Mesothelial cell of epicardium (in vitro differentiated cells): ENCODE data around the gene RAD51B. TPM values are rescaled to one million over a fixed set of nuclear protein-coding genes. Genes with fewer than 3 reads are reported as not detected.
A peak's percentile ranks its signal among the peaks of the same experiment; 100 is the strongest.

ENCODE experiments used
- DNase-seq, 2 experiments: peaks; one replicate each; pipeline ENCODE4 v3.0.0; 2021; ENCODE audit warnings: low spot score in 2 of 2; ENCODE audit not compliant: unreplicated experiment in 2 of 2
- H3K27ac Mint-ChIP-seq: 2 replicates; pipeline ENCODE4 v1.8.0; 2021; ENCODE audit warnings: mixed read lengths
- H3K27me3 Mint-ChIP-seq: 2 replicates; pipeline ENCODE4 v1.8.0; 2021; ENCODE audit warnings: low read depth, mixed read lengths
- H3K36me3 Mint-ChIP-seq: 2 replicates; pipeline ENCODE4 v1.8.0; 2021; ENCODE audit warnings: mixed read lengths
- H3K4me1 Mint-ChIP-seq: 2 replicates; pipeline ENCODE4 v1.8.0; 2021; ENCODE audit warnings: mixed read lengths
- H3K4me3 Mint-ChIP-seq: 2 replicates; pipeline ENCODE4 v1.8.0; 2021; ENCODE audit warnings: mild to moderate bottlenecking, moderate library complexity, mixed read lengths
- H3K9me3 Mint-ChIP-seq: 2 replicates; pipeline ENCODE4 v1.8.0; 2021; ENCODE audit warnings: mixed read lengths
- total RNA-seq: library from RNA; stranded (reverse); gene quantifications from 3 replicates; pipeline ENCODE4 v1.2.1, GENCODE V29; 2021
- TF ChIP-seq, protein P1 (sequence below): fragments of 200-600 bp; sonication (generic); IDR thresholded peaks from one replicate; pipeline ENCODE4 v1.5.0; 2021; ENCODE audit warnings: antibody characterized with exemption; ENCODE audit not compliant: unreplicated experiment

RAD51B gene
- total RNA-seq, 1 donor from 2014 or later: 34.7 TPM

GRCh38 chr14:68677476-68677875 lies 857.9 kb downstream of the RAD51B start:
- H3K27ac Mint-ChIP-seq: peak overlapping the region; percentile 25
- TF ChIP-seq, protein P1, sequence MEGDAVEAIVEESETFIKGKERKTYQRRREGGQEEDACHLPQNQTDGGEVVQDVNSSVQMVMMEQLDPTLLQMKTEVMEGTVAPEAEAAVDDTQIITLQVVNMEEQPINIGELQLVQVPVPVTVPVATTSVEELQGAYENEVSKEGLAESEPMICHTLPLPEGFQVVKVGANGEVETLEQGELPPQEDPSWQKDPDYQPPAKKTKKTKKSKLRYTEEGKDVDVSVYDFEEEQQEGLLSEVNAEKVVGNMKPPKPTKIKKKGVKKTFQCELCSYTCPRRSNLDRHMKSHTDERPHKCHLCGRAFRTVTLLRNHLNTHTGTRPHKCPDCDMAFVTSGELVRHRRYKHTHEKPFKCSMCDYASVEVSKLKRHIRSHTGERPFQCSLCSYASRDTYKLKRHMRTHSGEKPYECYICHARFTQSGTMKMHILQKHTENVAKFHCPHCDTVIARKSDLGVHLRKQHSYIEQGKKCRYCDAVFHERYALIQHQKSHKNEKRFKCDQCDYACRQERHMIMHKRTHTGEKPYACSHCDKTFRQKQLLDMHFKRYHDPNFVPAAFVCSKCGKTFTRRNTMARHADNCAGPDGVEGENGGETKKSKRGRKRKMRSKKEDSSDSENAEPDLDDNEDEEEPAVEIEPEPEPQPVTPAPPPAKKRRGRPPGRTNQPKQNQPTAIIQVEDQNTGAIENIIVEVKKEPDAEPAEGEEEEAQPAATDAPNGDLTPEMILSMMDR: no peak
- no peak for DNase-seq
- no peaks in the 10 kb centered on the region for H3K27me3 Mint-ChIP-seq
- H3K9me3 Mint-ChIP-seq: peaks cover 4% of the 10 kb centered on the region
- peaks cover 2% of the 10 kb centered on the region for H3K36me3 Mint-ChIP-seq
- no peak overlapping the region for H3K4me3 Mint-ChIP-seq
- H3K4me1 Mint-ChIP-seq: peaks cover 64% of the 10 kb centered on the region

- H3K27ac Mint-ChIP-seq: peak overlapping the region; percentile 25
- TF ChIP-seq, protein P1: no peak
- no peak for DNase-seq
These were observed 858.3 kb downstream of the RAD51B start for GRCh38 chr14:68677901-68678300.

DNA sequence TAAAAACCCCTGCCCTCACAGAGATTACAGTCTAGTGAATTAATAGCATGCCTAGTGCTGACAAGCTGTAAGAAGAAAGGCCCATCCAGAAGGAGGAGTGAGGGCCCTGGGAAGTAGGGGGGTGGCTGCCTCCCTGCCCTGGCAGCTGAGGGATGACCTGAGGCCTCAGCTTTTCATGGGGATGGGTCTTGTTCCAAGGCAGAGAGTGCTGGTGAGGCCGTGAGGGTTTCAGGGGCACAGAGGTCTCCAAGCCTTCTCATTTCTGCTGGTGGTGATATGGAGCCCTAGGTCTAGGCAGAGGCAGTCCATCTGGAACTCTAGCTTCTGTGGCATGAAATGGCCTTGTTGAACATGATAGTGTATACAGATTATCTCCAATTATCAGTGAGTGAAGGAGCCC lies 858.9 kb downstream of the RAD51B start:
- no peak overlapping the region for H3K4me3 Mint-ChIP-seq
- H3K36me3 Mint-ChIP-seq: peaks cover 2% of the 10 kb centered on the region
- no peaks in the 10 kb centered on the region for H3K27me3 Mint-ChIP-seq
- no peak overlapping the region for H3K27ac Mint-ChIP-seq
- H3K4me1 Mint-ChIP-seq: peaks cover 68% of the 10 kb centered on the region
- peaks cover 4% of the 10 kb centered on the region for H3K9me3 Mint-ChIP-seq
- TF ChIP-seq, protein P1: no peak
- DNase-seq: no peak

More at GRCh38 chr14:68677901-68678300, 858.3 kb downstream of the RAD51B start:
- Mint-ChIP-seq H3K4me1 (peaks cover 64% of the 10 kb centered on the region), H3K36me3 (peaks cover 2% of the 10 kb centered on the region), H3K9me3 (peaks cover 4% of the 10 kb centered on the region), H3K4me3 (no peak overlapping the region), H3K27me3 (no peaks in the 10 kb centered on the region)

GRCh38 chr14:68679301-68679700 lies 859.7 kb downstream of the RAD51B start:
- H3K36me3 Mint-ChIP-seq: peaks cover 2% of the 10 kb centered on the region
- TF ChIP-seq, protein P1: no peak
- no peak for DNase-seq
- H3K9me3 Mint-ChIP-seq: peaks cover 4% of the 10 kb centered on the region
- H3K27me3 Mint-ChIP-seq: no peaks in the 10 kb centered on the region
- H3K27ac Mint-ChIP-seq: peak overlapping the region; percentile 58
- H3K4me1 Mint-ChIP-seq: peaks cover 77% of the 10 kb centered on the region
- H3K4me3 Mint-ChIP-seq: no peak overlapping the region

- Mint-ChIP-seq H3K4me1 (peaks cover 80% of the 10 kb centered on the region), H3K36me3 (peaks cover 2% of the 10 kb centered on the region), H3K4me3 (no peak overlapping the region), H3K27ac (peak overlapping the region; percentile 58), H3K9me3 (peaks cover 4% of the 10 kb centered on the region), H3K27me3 (no peaks in the 10 kb centered on the region)
- TF ChIP-seq, protein P1: no peak
- DNase-seq: no peak
These were observed 860.3 kb downstream of the RAD51B start for GRCh38 chr14:68679746-68680467.
